HepG2 (cell line): ENCODE results near the gene HMGCR. TPM values are rescaled to one million over a fixed set of nuclear protein-coding genes. Genes with fewer than 3 reads are reported as not detected.

ENCODE experiments used
- BRCA1 ChIP-seq: sonication (generic); formaldehyde crosslinking; IDR thresholded peaks from 2 replicates; pipeline ENCODE4 v1.4.0; 2020; ENCODE audit warnings: missing genetic modification reagents
- CBX2 ChIP-seq, 2 experiments: fragments of 200-600 bp in 1 of 2; sonication (generic); formaldehyde crosslinking in 1 of 2; IDR thresholded peaks; 2 replicates each; pipeline versions ENCODE4 v1.7.0 to v1.8.1; 2018 to 2022; ENCODE audit warnings: low read depth in 2 of 2, low read length in 1 of 2, mild to moderate bottlenecking in 1 of 2, missing genetic modification reagents in 1 of 2
- FOXK1 ChIP-seq: sonication (generic); formaldehyde crosslinking; IDR thresholded peaks from 2 replicates; pipeline ENCODE4 v1.4.0; 2020; ENCODE audit warnings: low read depth, missing genetic modification reagents, borderline replicate concordance
- NONO ChIP-seq, 2 experiments: fragments of 450-650 bp in 1 of 2; sonication (generic) in 1 of 2; formaldehyde crosslinking in 1 of 2; IDR thresholded peaks in 1 of 2; conservative IDR thresholded peaks in 1 of 2; 2 replicates each; pipeline versions ENCODE4 v1.6.1 to v1.8.0; 2017 to 2022; ENCODE audit warnings: mild to moderate bottlenecking in 1 of 2, missing genetic modification reagents in 1 of 2, moderate library complexity in 1 of 2
- SYNCRIP ChIP-seq: fragments of 200-400 bp; formaldehyde crosslinking; IDR thresholded peaks from 2 replicates; pipeline ENCODE4 v1.6.1; 2018; ENCODE audit warnings: mild to moderate bottlenecking, low read depth, low read length; ENCODE audit not compliant: insufficient read depth
- TCF7 ChIP-seq: sonication (generic); IDR thresholded peaks from 2 replicates; pipeline ENCODE4 v1.6.1; 2016; ENCODE audit warnings: antibody characterized with exemption, low read depth
- ZNF234 ChIP-seq: sonication (generic); formaldehyde crosslinking; conservative IDR thresholded peaks from 2 replicates; pipeline ENCODE4 v1.5.1; 2020; ENCODE audit warnings: mild to moderate bottlenecking, missing genetic modification reagents
- polyA plus RNA-seq, 8 experiments: library from polyadenylated mRNA; depleted of rRNA in 3 of 8; stranded (reverse) in 7 of 8; unstranded in 1 of 8; fragments of >200 nt; fragmentation: Illumina TruSeq in 4 of 8; extraction: Trizol in 4 of 8; gene quantifications; 2 replicates each; pipeline versions ENCODE4 v1.2.1 to v1.2.3, GENCODE V29; 2011 to 2016; ENCODE audit warnings: low read depth in 4 of 8, missing spikeins in 1 of 8, mixed read lengths in 1 of 8; ENCODE audit not compliant: insufficient read depth in 1 of 8
- total RNA-seq, 5 experiments: library from RNA; depleted of rRNA; stranded (reverse); fragments of >200 nt; fragmentation: Illumina TruSeq; extraction: Trizol; gene quantifications; 2 replicates each; pipeline ENCODE4 v1.2.3, GENCODE V29; 2016; ENCODE audit warnings: low read depth in 1 of 5
- TF ChIP-seq, protein P1 (sequence below): sonication (generic); formaldehyde crosslinking; IDR thresholded peaks from 2 replicates; pipeline ENCODE4 v1.5.0; 2020; ENCODE audit warnings: mild to moderate bottlenecking, missing genetic modification reagents
- TF ChIP-seq, protein P2 (sequence below): sonication (generic); formaldehyde crosslinking; IDR thresholded peaks from 2 replicates; pipeline ENCODE4 v1.9.0; 2021; ENCODE audit warnings: missing genetic modification reagents, borderline replicate concordance
- TF ChIP-seq, protein P3 (sequence below): sonication (generic); formaldehyde crosslinking; IDR thresholded peaks from 2 replicates; pipeline ENCODE4 v1.8.0; 2022; ENCODE audit warnings: missing genetic modification reagents, mild to moderate bottlenecking, borderline replicate concordance
- TF ChIP-seq, protein P4 (sequence below): IDR thresholded peaks from 2 replicates; pipeline ENCODE4 v1.6.1; 2016; ENCODE audit warnings: control low read depth
- TF ChIP-seq, protein P5 (sequence below): sonication (generic); formaldehyde crosslinking; IDR thresholded peaks from 2 replicates; pipeline ENCODE4 v1.5.0; 2020; ENCODE audit warnings: mild to moderate bottlenecking, missing genetic modification reagents
- TF ChIP-seq, protein P6 (sequence below): sonication (generic); formaldehyde crosslinking; IDR thresholded peaks from 2 replicates; pipeline ENCODE4 v1.4.0; 2020; ENCODE audit warnings: missing genetic modification reagents

HMGCR gene
- total and polyA plus RNA-seq, 2 of the 13 experiments (the other 11 are each of a cell fraction or from before 2014, with no cell fraction given), result 43.0 to 144 TPM

DNA sequence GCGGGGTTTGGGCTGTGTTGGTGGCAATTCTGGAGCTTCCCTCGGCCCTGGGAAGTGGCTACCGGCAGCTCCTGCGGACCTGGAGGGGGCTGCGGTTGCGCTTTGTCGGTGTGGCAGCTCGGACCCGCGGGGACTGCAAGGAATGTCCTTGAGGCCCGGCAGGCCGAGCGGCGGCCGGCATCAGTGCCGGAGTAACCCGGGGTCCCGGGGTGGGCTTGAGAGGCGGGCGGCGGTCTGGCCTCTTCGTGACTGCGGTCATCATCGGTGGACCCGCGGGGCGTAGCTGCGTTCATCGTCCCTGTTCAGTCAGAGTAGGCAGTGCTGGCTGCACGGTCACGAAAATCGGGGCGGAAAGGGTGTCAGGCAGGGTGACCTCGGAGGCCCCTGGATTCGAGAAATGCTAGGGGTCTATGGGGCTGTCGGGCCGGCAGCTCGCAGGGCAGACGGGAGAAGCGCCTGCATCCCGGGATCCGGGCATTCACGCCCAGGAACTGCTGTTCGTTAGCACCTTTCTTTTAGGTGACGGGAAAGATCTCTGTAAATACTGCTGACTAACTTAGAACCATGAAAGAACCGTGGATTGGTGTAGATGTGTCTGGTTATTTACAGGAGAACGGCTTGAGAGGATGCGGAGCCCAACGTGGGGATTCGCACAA is 474 bp downstream of the HMGCR start (continued):
- TF ChIP-seq, protein P1, sequence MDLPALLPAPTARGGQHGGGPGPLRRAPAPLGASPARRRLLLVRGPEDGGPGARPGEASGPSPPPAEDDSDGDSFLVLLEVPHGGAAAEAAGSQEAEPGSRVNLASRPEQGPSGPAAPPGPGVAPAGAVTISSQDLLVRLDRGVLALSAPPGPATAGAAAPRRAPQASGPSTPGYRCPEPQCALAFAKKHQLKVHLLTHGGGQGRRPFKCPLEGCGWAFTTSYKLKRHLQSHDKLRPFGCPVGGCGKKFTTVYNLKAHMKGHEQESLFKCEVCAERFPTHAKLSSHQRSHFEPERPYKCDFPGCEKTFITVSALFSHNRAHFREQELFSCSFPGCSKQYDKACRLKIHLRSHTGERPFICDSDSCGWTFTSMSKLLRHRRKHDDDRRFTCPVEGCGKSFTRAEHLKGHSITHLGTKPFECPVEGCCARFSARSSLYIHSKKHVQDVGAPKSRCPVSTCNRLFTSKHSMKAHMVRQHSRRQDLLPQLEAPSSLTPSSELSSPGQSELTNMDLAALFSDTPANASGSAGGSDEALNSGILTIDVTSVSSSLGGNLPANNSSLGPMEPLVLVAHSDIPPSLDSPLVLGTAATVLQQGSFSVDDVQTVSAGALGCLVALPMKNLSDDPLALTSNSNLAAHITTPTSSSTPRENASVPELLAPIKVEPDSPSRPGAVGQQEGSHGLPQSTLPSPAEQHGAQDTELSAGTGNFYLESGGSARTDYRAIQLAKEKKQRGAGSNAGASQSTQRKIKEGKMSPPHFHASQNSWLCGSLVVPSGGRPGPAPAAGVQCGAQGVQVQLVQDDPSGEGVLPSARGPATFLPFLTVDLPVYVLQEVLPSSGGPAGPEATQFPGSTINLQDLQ, result no peak
- TF ChIP-seq, protein P2, sequence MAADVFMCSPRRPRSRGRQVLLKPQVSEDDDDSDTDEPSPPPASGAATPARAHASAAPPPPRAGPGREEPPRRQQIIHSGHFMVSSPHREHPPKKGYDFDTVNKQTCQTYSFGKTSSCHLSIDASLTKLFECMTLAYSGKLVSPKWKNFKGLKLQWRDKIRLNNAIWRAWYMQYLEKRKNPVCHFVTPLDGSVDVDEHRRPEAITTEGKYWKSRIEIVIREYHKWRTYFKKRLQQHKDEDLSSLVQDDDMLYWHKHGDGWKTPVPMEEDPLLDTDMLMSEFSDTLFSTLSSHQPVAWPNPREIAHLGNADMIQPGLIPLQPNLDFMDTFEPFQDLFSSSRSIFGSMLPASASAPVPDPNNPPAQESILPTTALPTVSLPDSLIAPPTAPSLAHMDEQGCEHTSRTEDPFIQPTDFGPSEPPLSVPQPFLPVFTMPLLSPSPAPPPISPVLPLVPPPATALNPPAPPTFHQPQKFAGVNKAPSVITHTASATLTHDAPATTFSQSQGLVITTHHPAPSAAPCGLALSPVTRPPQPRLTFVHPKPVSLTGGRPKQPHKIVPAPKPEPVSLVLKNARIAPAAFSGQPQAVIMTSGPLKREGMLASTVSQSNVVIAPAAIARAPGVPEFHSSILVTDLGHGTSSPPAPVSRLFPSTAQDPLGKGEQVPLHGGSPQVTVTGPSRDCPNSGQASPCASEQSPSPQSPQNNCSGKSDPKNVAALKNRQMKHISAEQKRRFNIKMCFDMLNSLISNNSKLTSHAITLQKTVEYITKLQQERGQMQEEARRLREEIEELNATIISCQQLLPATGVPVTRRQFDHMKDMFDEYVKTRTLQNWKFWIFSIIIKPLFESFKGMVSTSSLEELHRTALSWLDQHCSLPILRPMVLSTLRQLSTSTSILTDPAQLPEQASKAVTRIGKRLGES (CRISPR knock-in tag), result peak; percentile 15; the same call in 1 of the 2 replicates
- TF ChIP-seq, protein P3, sequence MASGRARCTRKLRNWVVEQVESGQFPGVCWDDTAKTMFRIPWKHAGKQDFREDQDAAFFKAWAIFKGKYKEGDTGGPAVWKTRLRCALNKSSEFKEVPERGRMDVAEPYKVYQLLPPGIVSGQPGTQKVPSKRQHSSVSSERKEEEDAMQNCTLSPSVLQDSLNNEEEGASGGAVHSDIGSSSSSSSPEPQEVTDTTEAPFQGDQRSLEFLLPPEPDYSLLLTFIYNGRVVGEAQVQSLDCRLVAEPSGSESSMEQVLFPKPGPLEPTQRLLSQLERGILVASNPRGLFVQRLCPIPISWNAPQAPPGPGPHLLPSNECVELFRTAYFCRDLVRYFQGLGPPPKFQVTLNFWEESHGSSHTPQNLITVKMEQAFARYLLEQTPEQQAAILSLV (CRISPR knock-in tag), result no peak
- TF ChIP-seq TCF7 (no peak), ZNF234 (CRISPR knock-in tag) (no peak), NONO (IDR thresholded peaks at IDR 0.05) (no peak), NONO (CRISPR knock-in tag; conservative IDR thresholded peaks at IDR 0.05) (no peak), BRCA1 (CRISPR knock-in tag) (peak; percentile 14; the same call in 1 of the 2 replicates), SYNCRIP (no peak), CBX2 (IDR thresholded peaks at IDR 0.05; ENCODE audit: low read depth, low read length) (no peak), CBX2 (CRISPR knock-in tag; IDR thresholded peaks at IDR 0.05; ENCODE audit: low read depth) (no peak), FOXK1 (CRISPR knock-in tag) (no peak)
- TF ChIP-seq, protein P4, sequence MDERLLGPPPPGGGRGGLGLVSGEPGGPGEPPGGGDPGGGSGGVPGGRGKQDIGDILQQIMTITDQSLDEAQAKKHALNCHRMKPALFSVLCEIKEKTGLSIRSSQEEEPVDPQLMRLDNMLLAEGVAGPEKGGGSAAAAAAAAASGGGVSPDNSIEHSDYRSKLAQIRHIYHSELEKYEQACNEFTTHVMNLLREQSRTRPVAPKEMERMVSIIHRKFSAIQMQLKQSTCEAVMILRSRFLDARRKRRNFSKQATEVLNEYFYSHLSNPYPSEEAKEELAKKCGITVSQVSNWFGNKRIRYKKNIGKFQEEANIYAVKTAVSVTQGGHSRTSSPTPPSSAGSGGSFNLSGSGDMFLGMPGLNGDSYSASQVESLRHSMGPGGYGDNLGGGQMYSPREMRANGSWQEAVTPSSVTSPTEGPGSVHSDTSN (CRISPR knock-in tag), result no peak
- TF ChIP-seq, protein P5, sequence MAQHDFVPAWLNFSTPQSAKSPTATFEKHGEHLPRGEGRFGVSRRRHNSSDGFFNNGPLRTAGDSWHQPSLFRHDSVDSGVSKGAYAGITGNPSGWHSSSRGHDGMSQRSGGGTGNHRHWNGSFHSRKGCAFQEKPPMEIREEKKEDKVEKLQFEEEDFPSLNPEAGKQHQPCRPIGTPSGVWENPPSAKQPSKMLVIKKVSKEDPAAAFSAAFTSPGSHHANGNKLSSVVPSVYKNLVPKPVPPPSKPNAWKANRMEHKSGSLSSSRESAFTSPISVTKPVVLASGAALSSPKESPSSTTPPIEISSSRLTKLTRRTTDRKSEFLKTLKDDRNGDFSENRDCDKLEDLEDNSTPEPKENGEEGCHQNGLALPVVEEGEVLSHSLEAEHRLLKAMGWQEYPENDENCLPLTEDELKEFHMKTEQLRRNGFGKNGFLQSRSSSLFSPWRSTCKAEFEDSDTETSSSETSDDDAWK (CRISPR knock-in tag), result no peak
- TF ChIP-seq, protein P6, sequence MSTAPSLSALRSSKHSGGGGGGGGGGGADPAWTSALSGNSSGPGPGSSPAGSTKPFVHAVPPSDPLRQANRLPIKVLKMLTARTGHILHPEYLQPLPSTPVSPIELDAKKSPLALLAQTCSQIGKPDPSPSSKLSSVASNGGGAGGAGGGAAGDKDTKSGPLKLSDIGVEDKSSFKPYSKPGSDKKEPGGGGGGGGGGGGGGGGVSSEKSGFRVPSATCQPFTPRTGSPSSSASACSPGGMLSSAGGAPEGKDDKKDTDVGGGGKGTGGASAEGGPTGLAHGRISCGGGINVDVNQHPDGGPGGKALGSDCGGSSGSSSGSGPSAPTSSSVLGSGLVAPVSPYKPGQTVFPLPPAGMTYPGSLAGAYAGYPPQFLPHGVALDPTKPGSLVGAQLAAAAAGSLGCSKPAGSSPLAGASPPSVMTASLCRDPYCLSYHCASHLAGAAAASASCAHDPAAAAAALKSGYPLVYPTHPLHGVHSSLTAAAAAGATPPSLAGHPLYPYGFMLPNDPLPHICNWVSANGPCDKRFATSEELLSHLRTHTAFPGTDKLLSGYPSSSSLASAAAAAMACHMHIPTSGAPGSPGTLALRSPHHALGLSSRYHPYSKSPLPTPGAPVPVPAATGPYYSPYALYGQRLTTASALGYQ (CRISPR knock-in tag), result no peak
